ENCODE data around the gene TRAT1. TPM values are rescaled to one million over a fixed set of nuclear protein-coding genes. Genes with fewer than 3 reads are reported as not detected.
"Not testable (repeated sequence)": the region's sequence is repeated elsewhere in the genome, so short reads cannot be mapped to it uniquely, and the experiment has no call there.

TRAT1 gene
- total RNA-seq, 4 donors from 2014 or later, result not detected

- intact Hi-C loops (cut with DNase I; ENCODE audit: low total_unique reads), result no loop called here
- ATAC-seq (no peak), DNase-seq (no peak)
- Histone ChIP-seq H3K4me1 (no peaks in the 10 kb centered on the region), H3K27me3 (no peaks in the 10 kb centered on the region), H3K27ac (no peak overlapping the region), H3K36me3 (no peaks in the 10 kb centered on the region), H3K9me3 (no peaks in the 10 kb centered on the region), H3K4me3 (no peak overlapping the region)
- in situ Hi-C loops (cut with MboI; ENCODE audit: low sequenced_read_pairs in 4 of 4), result no loop called here
- no peak for TF ChIP-seq POLR2A (IDR thresholded peaks at IDR 0.05)
Observed at GRCh38 chr3:108820586-108820985, 2.0 kb upstream of the TRAT1 start.

- Histone ChIP-seq H3K27ac (no peak overlapping the region), H3K4me3 (no peak overlapping the region), H3K36me3 (no peaks in the 10 kb centered on the region), H3K27me3 (no peaks in the 10 kb centered on the region), H3K9me3 (no peaks in the 10 kb centered on the region), H3K4me1 (no peaks in the 10 kb centered on the region)
- ATAC-seq (no peak), DNase-seq (no peak)
- TF ChIP-seq POLR2A (IDR thresholded peaks at IDR 0.05) (no peak), CTCF (IDR thresholded peaks at IDR 0.05 in 4 of 5, conservative IDR thresholded peaks at IDR 0.05 in 1 of 5) (no peak)
- in situ Hi-C loops (cut with MboI; ENCODE audit: low sequenced_read_pairs in 4 of 4), result no loop called here
- intact Hi-C loops (cut with DNase I; ENCODE audit: low total_unique reads), result no loop called here
Observed at GRCh38 chr3:108823227-108823626, 641 bp downstream of the TRAT1 start.

- in situ Hi-C loops (cut with MboI; ENCODE audit: low sequenced_read_pairs in 4 of 4); H3K9me3 ChIP-seq; H3K4me3 ChIP-seq; DNase-seq; intact Hi-C loops (cut with DNase I; ENCODE audit: low total_unique reads); H3K27ac ChIP-seq; H3K27me3 ChIP-seq; H3K4me1 ChIP-seq; ATAC-seq; H3K36me3 ChIP-seq: not testable (repeated sequence)
Observed at GRCh38 chr3:108823803-108824202, 1.2 kb downstream of the TRAT1 start.

GRCh38 chr3:108826309-108827187 is 4.0 kb downstream of the TRAT1 start:
- Histone ChIP-seq H3K4me1 (no peaks in the 10 kb centered on the region), H3K4me3 (no peak overlapping the region), H3K36me3 (no peaks in the 10 kb centered on the region), H3K27ac (no peak overlapping the region), H3K9me3 (no peaks in the 10 kb centered on the region), H3K27me3 (no peaks in the 10 kb centered on the region)
- intact Hi-C loops (cut with DNase I; ENCODE audit: low total_unique reads), result no loop called here
- in situ Hi-C loops (cut with MboI; ENCODE audit: low sequenced_read_pairs in 4 of 4), result no loop called here
- TF ChIP-seq POLR2A (IDR thresholded peaks at IDR 0.05) (no peak), CTCF (IDR thresholded peaks at IDR 0.05 in 4 of 5, conservative IDR thresholded peaks at IDR 0.05 in 1 of 5) (no peak)
- DNase-seq (no peak), ATAC-seq (no peak)

GRCh38 chr3:108830381-108830780 is 7.8 kb downstream of the TRAT1 start:
- Histone ChIP-seq H3K27me3 (no peaks in the 10 kb centered on the region), H3K36me3 (no peaks in the 10 kb centered on the region), H3K4me3 (no peak overlapping the region), H3K9me3 (no peaks in the 10 kb centered on the region), H3K27ac (no peak overlapping the region), H3K4me1 (no peaks in the 10 kb centered on the region)
- in situ Hi-C loops (cut with MboI; ENCODE audit: low sequenced_read_pairs in 4 of 4) (no loop called here), intact Hi-C loops (cut with DNase I; ENCODE audit: low total_unique reads) (no loop called here)
- ATAC-seq (no peak), DNase-seq (no peak)
- no peak for TF ChIP-seq POLR2A (IDR thresholded peaks at IDR 0.05)
- TF ChIP-seq CTCF (IDR thresholded peaks at IDR 0.05 in 4 of 5, conservative IDR thresholded peaks at IDR 0.05 in 1 of 5), result no peak
